ENCODE results near the gene LRRC45.
"Not testable (repeated sequence)": the region's sequence is repeated elsewhere in the genome, so short reads cannot be mapped to it uniquely, and the experiment has no call there.

Gene LRRC45

GRCh38 chr17:81980707-81981343 is 42.3 kb upstream of the LRRC45 start:
- TF ChIP-seq CTCF (IDR thresholded peaks at IDR 0.05; ENCODE audit: borderline replicate concordance, insufficient read depth, low read depth, low read length) = no peak
- no peak overlapping the region for H3K4me3 ChIP-seq (ENCODE audit: low read depth, low read length)

- not testable (repeated sequence) for H3K4me3 ChIP-seq (ENCODE audit: low read depth, low read length)
These were observed 41.6 kb upstream of the LRRC45 start for GRCh38 chr17:81981511-81981910.

GRCh38 chr17:81983011-81983638 is 40.0 kb upstream of the LRRC45 start:
- H3K4me3 ChIP-seq (ENCODE audit: low read depth, low read length) = no peak overlapping the region
- no peak for TF ChIP-seq CTCF (IDR thresholded peaks at IDR 0.05; ENCODE audit: borderline replicate concordance, insufficient read depth, low read depth, low read length)

GRCh38 chr17:81983639-81984373 is 39.3 kb upstream of the LRRC45 start:
- TF ChIP-seq CTCF (IDR thresholded peaks at IDR 0.05; ENCODE audit: borderline replicate concordance, insufficient read depth, low read depth, low read length) = no peak
- no peak overlapping the region for H3K4me3 ChIP-seq (ENCODE audit: low read depth, low read length)

GRCh38 chr17:81984773-81985410 is 38.2 kb upstream of the LRRC45 start:
- no peak overlapping the region for H3K4me3 ChIP-seq (ENCODE audit: low read depth, low read length)
- no peak for TF ChIP-seq CTCF (IDR thresholded peaks at IDR 0.05; ENCODE audit: borderline replicate concordance, insufficient read depth, low read depth, low read length)

DNA sequence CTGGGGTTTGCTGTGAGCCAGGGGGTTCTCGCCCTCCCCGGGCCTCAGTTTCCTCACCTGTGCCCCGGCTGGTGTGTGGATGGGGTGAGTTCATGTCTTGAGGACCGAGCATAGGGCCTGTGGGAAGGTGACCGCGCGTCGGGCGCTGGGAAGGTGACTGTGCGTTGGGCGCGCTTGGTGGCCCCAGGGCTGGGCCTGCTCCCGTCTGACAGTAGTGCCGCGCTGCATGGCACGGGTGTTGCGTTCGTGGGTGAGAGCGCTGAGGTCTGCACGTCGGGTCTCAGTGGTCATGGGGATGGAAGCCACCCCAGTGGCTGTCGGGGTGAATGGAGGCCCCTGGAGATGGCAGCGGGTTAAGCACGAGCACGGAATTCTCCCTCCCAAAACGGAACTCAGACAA is 36.5 kb upstream of the LRRC45 start:
- no peak overlapping the region for H3K4me3 ChIP-seq (ENCODE audit: low read depth, low read length)
- TF ChIP-seq CTCF (IDR thresholded peaks at IDR 0.05; ENCODE audit: borderline replicate concordance, insufficient read depth, low read depth, low read length) = no peak

DNA sequence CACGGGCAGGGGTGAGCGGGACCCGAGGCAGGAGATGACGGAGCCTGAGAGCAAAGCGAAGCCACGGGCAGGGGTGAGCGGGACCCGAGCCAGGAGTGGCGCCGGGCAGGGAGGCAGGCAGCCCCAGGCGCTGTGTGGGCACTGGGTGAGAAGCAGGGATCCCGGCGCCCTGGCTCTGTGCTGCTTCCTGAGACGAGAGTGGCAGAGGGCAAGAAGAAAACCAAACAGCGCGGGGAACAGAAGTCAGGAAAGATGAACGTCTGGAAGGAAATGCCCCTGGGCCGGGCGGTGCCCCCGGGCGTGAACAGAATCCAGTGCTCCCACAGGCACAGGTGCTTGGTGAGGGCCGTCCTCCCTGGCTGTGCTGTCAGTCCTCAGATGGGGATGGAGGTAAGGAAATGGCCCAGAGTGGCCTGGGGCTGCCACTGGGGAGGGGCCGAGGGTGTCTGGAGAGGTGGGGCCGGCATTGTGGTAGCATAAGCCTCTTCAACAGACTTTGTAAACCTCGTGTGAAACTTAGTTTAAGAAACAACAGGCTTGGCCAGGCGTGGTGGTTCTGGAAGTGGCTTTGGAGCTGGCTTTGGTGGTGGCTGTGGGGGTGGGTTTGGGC is 35.8 kb upstream of the LRRC45 start:
- no peak overlapping the region for H3K4me3 ChIP-seq (ENCODE audit: low read depth, low read length)
- no peak for TF ChIP-seq CTCF (IDR thresholded peaks at IDR 0.05; ENCODE audit: borderline replicate concordance, insufficient read depth, low read depth, low read length)

All from GM12875 (cell line).